Panc1 (cell line): ENCODE results near the gene ARHGEF38. TPM values are rescaled to one million over a fixed set of nuclear protein-coding genes. Genes with fewer than 3 reads are reported as not detected.

Source experiments
- ATAC-seq: fragments of 200-7000 bp; cut with Tn5 transposase; 2 replicates; pipeline ENCODE4 v1.9.1; 2020; ENCODE audit warnings: mild to moderate bottlenecking, moderate library complexity
- BruUV-seq: library from RNA; stranded (reverse); fragments of 400-500 nt; replicated peaks from 2 replicates; lab custom pipeline; 2021; lab: Mats Ljungman, UMichigan
- CTCF ChIA-PET: fragments of 300-600 bp; sonication (Branson Sonifier 250); formaldehyde crosslinking; loops from one replicate; lab custom pipeline; 2022; ENCODE audit warnings: antibody characterized with exemption; lab: Charles Lee
- POLR2A ChIA-PET: fragments of 300-600 bp; sonication (Branson Sonifier 250); formaldehyde crosslinking; loops from one replicate; lab custom pipeline; 2022; ENCODE audit warnings: antibody characterized with exemption; lab: Charles Lee
- DNase-seq: peaks from one replicate; pipeline ENCODE4 v3.0.0-alpha.2; 2010; ENCODE audit warnings: low read depth, low spot score
- H3K27ac ChIP-seq: 2 replicates; pipeline ENCODE4 v1.5.1; 2011; ENCODE audit warnings: mild to moderate bottlenecking, low read length, inconsistent platforms
- H3K27me3 ChIP-seq: fragments of 200-500 bp; sonication (Bioruptor generic); 2 replicates; pipeline ENCODE4 v1.6.0; 2014; ENCODE audit warnings: low read length, inconsistent platforms; ENCODE audit not compliant: control insufficient read depth, insufficient read depth
- H3K36me3 ChIP-seq: fragments of 200-500 bp; sonication (Bioruptor generic); 2 replicates; pipeline ENCODE4 v1.5.1; 2014; ENCODE audit warnings: inconsistent platforms, mild to moderate bottlenecking, low read length, moderate library complexity; ENCODE audit not compliant: control insufficient read depth, insufficient read depth
- H3K4me1 ChIP-seq: 2 replicates; pipeline ENCODE4 v1.5.1; 2011; ENCODE audit warnings: inconsistent platforms, mild to moderate bottlenecking, low read length, moderate library complexity; ENCODE audit not compliant: control insufficient read depth, insufficient read depth
- H3K4me3 ChIP-seq, 2 experiments: 2 replicates each; pipeline ENCODE4 v1.5.1; 2011 to 2012; ENCODE audit warnings: low read depth in 2 of 2, low read length in 2 of 2, mild to moderate bottlenecking in 2 of 2, inconsistent platforms in 1 of 2, moderate library complexity in 1 of 2
- H3K9me3 ChIP-seq: fragments of 200-500 bp; sonication (Bioruptor generic); 2 replicates; pipeline ENCODE4 v1.5.1; 2014; ENCODE audit warnings: low read depth, mild to moderate bottlenecking, inconsistent platforms, low read length, moderate library complexity; ENCODE audit not compliant: control insufficient read depth, insufficient read depth
- CTCF ChIP-seq: fragments of 450-650 bp; IDR thresholded peaks from 2 replicates; pipeline ENCODE4 v1.5.1; 2017; ENCODE audit warnings: mild to moderate bottlenecking
- POLR2AphosphoS5 ChIP-seq: IDR thresholded peaks from 2 replicates; pipeline ENCODE4 v1.6.1; 2012; ENCODE audit warnings: mild to moderate bottlenecking, low read depth, low read length, moderate library complexity
- REST ChIP-seq, 2 experiments: IDR thresholded peaks; 2 replicates each; pipeline ENCODE4 v1.6.1; 2011 to 2012; ENCODE audit warnings: low read depth in 2 of 2, control low read depth in 1 of 2, low read length in 1 of 2, mild to moderate bottlenecking in 1 of 2, moderate library complexity in 1 of 2; ENCODE audit not compliant: insufficient read depth in 1 of 2
- SIN3A ChIP-seq: IDR thresholded peaks from 2 replicates; pipeline ENCODE4 v1.6.1; 2012; ENCODE audit warnings: low read depth, mild to moderate bottlenecking, low read length, moderate library complexity, borderline replicate concordance; ENCODE audit not compliant: insufficient read depth
- TCF7L2 ChIP-seq: IDR thresholded peaks from 2 replicates; pipeline ENCODE4 v1.6.1; 2011; ENCODE audit warnings: mild to moderate bottlenecking, low read depth, low read length, inconsistent platforms
- in situ Hi-C: cut with HindIII; loops from 2 replicates; pipeline ENCODE4 v1.10.0; 2016; ENCODE audit warnings: low sequenced_read_pairs, low pct_unique_long_range_greater_than_20kb
- intact Hi-C: fragments of 100-400 bp; cut with micrococcal nuclease; formaldehyde crosslinking; loops from one replicate; pipeline ENCODE4 v1.10.0; 2022; ENCODE audit not compliant: unreplicated experiment
- total RNA-seq: library from RNA; stranded (reverse); gene quantifications from one replicate; pipeline ENCODE4 v1.2.1, GENCODE V29; 2021; ENCODE audit not compliant: unreplicated experiment

Gene ARHGEF38
- total RNA-seq, 1 experiment from 2014 or later = not detected

- ChIA-PET POLR2A (no interaction called here), CTCF (no interaction called here)
- Histone ChIP-seq H3K27me3 (no peaks in the 10 kb centered on the region), H3K27ac (no peak overlapping the region), H3K4me1 (no peaks in the 10 kb centered on the region), H3K4me3 (no peak overlapping the region), H3K36me3 (no peaks in the 10 kb centered on the region), H3K9me3 (no peaks in the 10 kb centered on the region)
- ATAC-seq (no peak), DNase-seq (no peak)
- no peak for TF ChIP-seq TCF7L2
- TF ChIP-seq CTCF = no peak
- TF ChIP-seq SIN3A = no peak
- TF ChIP-seq POLR2AphosphoS5 = no peak
- no peak for TF ChIP-seq REST (IDR thresholded peaks at IDR 0.05; ENCODE audit: insufficient read depth in 1 of 2, low read depth in 2 of 2, low read length in 1 of 2)
- in situ Hi-C loops = no loop called here
- intact Hi-C loops = no loop called here
- BruUV-seq = no TSS peak
Observed at GRCh38 chr4:105598052-105598451, 45.6 kb downstream of the ARHGEF38 start.

GRCh38 chr4:105598787-105599186 lies 46.4 kb downstream of the ARHGEF38 start:
- BruUV-seq = no TSS peak
- H3K27ac ChIP-seq = no peak overlapping the region
- in situ Hi-C loops = no loop called here

More at GRCh38 chr4:105598787-105599186, 46.4 kb downstream of the ARHGEF38 start:
- CTCF ChIA-PET = no interaction called here
- intact Hi-C loops = no loop called here
- H3K27me3 ChIP-seq = no peaks in the 10 kb centered on the region
- DNase-seq = no peak
- TF ChIP-seq CTCF (no peak), POLR2AphosphoS5 (no peak), SIN3A (no peak), REST (IDR thresholded peaks at IDR 0.05; ENCODE audit: insufficient read depth in 1 of 2, low read depth in 2 of 2, low read length in 1 of 2) (no peak), TCF7L2 (no peak)
- no peak overlapping the region for H3K4me3 ChIP-seq
- H3K4me1 ChIP-seq = no peaks in the 10 kb centered on the region
- ATAC-seq = no peak
- no peaks in the 10 kb centered on the region for H3K9me3 ChIP-seq
- POLR2A ChIA-PET = no interaction called here
- no peaks in the 10 kb centered on the region for H3K36me3 ChIP-seq
